WTC11 (cell line): Measurements from ENCODE around the gene VSNL1. TPM values are rescaled to one million over a fixed set of nuclear protein-coding genes. Genes with fewer than 3 reads are reported as not detected.

ENCODE experiments used
- ATAC-seq: fragments of 200-7000 bp; cut with Tn5 transposase; 2 replicates; pipeline ENCODE4 v1.10.0; 2021; ENCODE audit warnings: mild to moderate bottlenecking, moderate library complexity
- CTCF ChIA-PET: fragments of 300-600 bp; sonication (Branson Sonifier 250); formaldehyde crosslinking; loops from one replicate; lab custom pipeline; 2021; ENCODE audit warnings: antibody characterized with exemption; lab: Charles Lee
- POLR2A ChIA-PET: fragments of 350-600 bp; sonication (Branson Sonifier 250); formaldehyde crosslinking; loops from one replicate; lab custom pipeline; 2021; ENCODE audit warnings: antibody characterized with exemption; lab: Charles Lee
- DNase-seq: peaks from one replicate; pipeline ENCODE4 v3.0.0; 2021; ENCODE audit warnings: low spot score
- H3K27ac Mint-ChIP-seq: 2 replicates; pipeline ENCODE4 v1.8.0; 2021; ENCODE audit warnings: mixed read lengths
- H3K27me3 Mint-ChIP-seq: 2 replicates; pipeline ENCODE4 v1.8.0; 2021; ENCODE audit warnings: low read depth, mild to moderate bottlenecking, moderate library complexity, mixed read lengths
- H3K36me3 Mint-ChIP-seq: 2 replicates; pipeline ENCODE4 v1.8.0; 2021; ENCODE audit warnings: mixed read lengths
- H3K4me1 Mint-ChIP-seq: 2 replicates; pipeline ENCODE4 v1.8.0; 2022; ENCODE audit warnings: mixed read lengths
- H3K4me3 Mint-ChIP-seq: 2 replicates; pipeline ENCODE4 v1.8.0; 2021; ENCODE audit warnings: mild to moderate bottlenecking, moderate library complexity, mixed read lengths
- H3K9me3 Mint-ChIP-seq: 2 replicates; pipeline ENCODE4 v1.8.0; 2021; ENCODE audit warnings: mixed read lengths
- AFF4 ChIP-seq: sonication (generic); formaldehyde crosslinking; IDR thresholded peaks from 2 replicates; pipeline ENCODE4 v1.8.1; 2023; ENCODE audit warnings: mild to moderate bottlenecking, missing genetic modification reagents, borderline replicate concordance
- ARID4B ChIP-seq: sonication (generic); formaldehyde crosslinking; IDR thresholded peaks from 2 replicates; pipeline ENCODE4 v1.8.0; 2023; ENCODE audit warnings: missing genetic modification reagents, mild to moderate bottlenecking, borderline replicate concordance
- ATF2 ChIP-seq: sonication (generic); formaldehyde crosslinking; IDR thresholded peaks from 2 replicates; pipeline ENCODE4 v1.8.1; 2022; ENCODE audit warnings: low read depth, missing genetic modification reagents, borderline replicate concordance
- FOXP1 ChIP-seq: sonication (generic); formaldehyde crosslinking; IDR thresholded peaks from 2 replicates; pipeline ENCODE4 v1.8.0; 2022; ENCODE audit warnings: missing genetic modification reagents, mild to moderate bottlenecking, moderate library complexity, borderline replicate concordance
- GTF2I ChIP-seq: fragments of 250-450 bp; sonication (Bioruptor Pico); conservative IDR thresholded peaks from 2 replicates; pipeline ENCODE4 v1.4.0; 2021; ENCODE audit warnings: mild to moderate bottlenecking
- HMGA2 ChIP-seq: fragments of 250-450 bp; sonication (Bioruptor Pico); IDR thresholded peaks from 2 replicates; pipeline ENCODE4 v1.4.0; 2021; ENCODE audit warnings: mild to moderate bottlenecking, moderate library complexity
- MLX ChIP-seq: sonication (generic); formaldehyde crosslinking; IDR thresholded peaks from 2 replicates; pipeline ENCODE4 v1.8.1; 2023; ENCODE audit warnings: mild to moderate bottlenecking, missing genetic modification reagents, moderate library complexity
- MXD4 ChIP-seq: fragments of 250-450 bp; sonication (Bioruptor Pico); IDR thresholded peaks from 2 replicates; pipeline ENCODE4 v1.8.0; 2021; ENCODE audit warnings: mild to moderate bottlenecking, moderate library complexity, borderline replicate concordance
- SOX15 ChIP-seq: fragments of 250-450 bp; sonication (Bioruptor Pico); IDR thresholded peaks from 2 replicates; pipeline ENCODE4 v1.9.0; 2021; ENCODE audit warnings: mild to moderate bottlenecking
- ZMAT4 ChIP-seq: fragments of 250-450 bp; sonication (Bioruptor Pico); IDR thresholded peaks from 2 replicates; pipeline ENCODE4 v1.9.0; 2021; ENCODE audit warnings: mild to moderate bottlenecking
- ZNF396 ChIP-seq: fragments of 250-450 bp; sonication (Bioruptor Pico); IDR thresholded peaks from 2 replicates; pipeline ENCODE4 v1.8.0; 2021; ENCODE audit warnings: mild to moderate bottlenecking, moderate library complexity, borderline replicate concordance
- ZNF416 ChIP-seq: fragments of 250-450 bp; sonication (Bioruptor Pico); IDR thresholded peaks from 2 replicates; pipeline ENCODE4 v1.9.0; 2021; ENCODE audit warnings: mild to moderate bottlenecking, inconsistent platforms
- ZNF532 ChIP-seq: fragments of 250-450 bp; sonication (Bioruptor Pico); IDR thresholded peaks from 2 replicates; pipeline ENCODE4 v1.9.0; 2021; ENCODE audit warnings: mild to moderate bottlenecking, borderline replicate concordance
- ZNF671 ChIP-seq: fragments of 250-450 bp; sonication (Bioruptor Pico); IDR thresholded peaks from 2 replicates; pipeline ENCODE4 v1.8.0; 2021; ENCODE audit warnings: mild to moderate bottlenecking
- total RNA-seq: library from RNA; stranded (reverse); gene quantifications from 3 replicates; pipeline ENCODE4 v1.2.3, GENCODE V29; 2021

Gene VSNL1
- total RNA-seq, 1 experiment from 2014 or later: 78.4 TPM

- no peak for TF ChIP-seq ARID4B (CRISPR knock-in tag)
- TF ChIP-seq, all 79 proteins: peak for 0
Measured at GRCh38 chr2:17580319-17580715, 39.8 kb downstream of the VSNL1 start (continued).

GRCh38 chr2:17581831-17582230, 41.3 kb downstream of the VSNL1 start:
- no peak for ATAC-seq
- no peaks in the 10 kb centered on the region for H3K27me3 Mint-ChIP-seq
- ChIA-PET CTCF (no interaction called here), POLR2A (no interaction called here)
- DNase-seq: no peak
- no peak for TF ChIP-seq FOXP1 (CRISPR knock-in tag)
- TF ChIP-seq SOX15 (CRISPR knock-in tag): no peak
- TF ChIP-seq HMGA2 (CRISPR knock-in tag): no peak
- no peak for TF ChIP-seq ZMAT4 (CRISPR knock-in tag)
- no peak for TF ChIP-seq MXD4 (CRISPR knock-in tag)
- TF ChIP-seq MLX: no peak
- TF ChIP-seq ATF2: no peak
- TF ChIP-seq AFF4 (CRISPR knock-in tag): no peak
- TF ChIP-seq ZNF671: no peak
- TF ChIP-seq ZNF396: no peak
- TF ChIP-seq ZNF416: no peak
- TF ChIP-seq GTF2I: no peak
- no peak for TF ChIP-seq ZNF532 (CRISPR knock-in tag)
- peaks cover 10% of the 10 kb centered on the region for H3K9me3 Mint-ChIP-seq
- H3K4me3 Mint-ChIP-seq: no peak overlapping the region
- H3K4me1 Mint-ChIP-seq: peaks cover 73% of the 10 kb centered on the region
- no peak overlapping the region for H3K27ac Mint-ChIP-seq
- peaks cover 21% of the 10 kb centered on the region for H3K36me3 Mint-ChIP-seq
